Esophagus squamous epithelium (tissue), 4 donors: ENCODE data around the gene KCND2.

Experiments used
- CTCF ChIP-seq, 6 experiments: fragments of 450-650 bp in 4 of 6; fragments of 200-600 bp in 2 of 6; sonication (generic) in 2 of 6; IDR thresholded peaks; one replicate each; pipeline ENCODE4 v1.5.1; 2016 to 2019; ENCODE audit warnings: antibody characterized with exemption in 6 of 6, mild to moderate bottlenecking in 4 of 6, moderate library complexity in 4 of 6
- POLR2A ChIP-seq, 4 donors: fragments of 450-650 bp; IDR thresholded peaks; one replicate each; pipeline ENCODE4 v1.6.1; 2017; ENCODE audit warnings: antibody characterized with exemption in 4 of 4, mild to moderate bottlenecking in 4 of 4, moderate library complexity in 3 of 4

GRCh38 chr7:120280743-120281142, 7.8 kb downstream of the KCND2 start:
- no peak for TF ChIP-seq CTCF (IDR thresholded peaks at IDR 0.05)
- no peak for TF ChIP-seq POLR2A (IDR thresholded peaks at IDR 0.05)
